Thyroid gland (tissue), 4 donors: Measurements from ENCODE around the gene CCSER1.

Experiments
- POLR2A ChIP-seq, 2 donors: fragments of 450-650 bp; IDR thresholded peaks; one replicate each; pipeline ENCODE4 v1.6.1; 2017; ENCODE audit warnings: antibody characterized with exemption in 2 of 2, mild to moderate bottlenecking in 2 of 2, moderate library complexity in 1 of 2
- TF ChIP-seq, protein P1 (sequence below), 6 experiments: fragments of 200-600 bp in 3 of 6; fragments of 450-650 bp in 3 of 6; sonication (generic) in 3 of 6; IDR thresholded peaks; one replicate each; pipeline ENCODE4 v1.5.1; 2016 to 2019; ENCODE audit warnings: antibody characterized with exemption in 6 of 6, mild to moderate bottlenecking in 2 of 6, inconsistent platforms in 1 of 6, moderate library complexity in 1 of 6

DNA sequence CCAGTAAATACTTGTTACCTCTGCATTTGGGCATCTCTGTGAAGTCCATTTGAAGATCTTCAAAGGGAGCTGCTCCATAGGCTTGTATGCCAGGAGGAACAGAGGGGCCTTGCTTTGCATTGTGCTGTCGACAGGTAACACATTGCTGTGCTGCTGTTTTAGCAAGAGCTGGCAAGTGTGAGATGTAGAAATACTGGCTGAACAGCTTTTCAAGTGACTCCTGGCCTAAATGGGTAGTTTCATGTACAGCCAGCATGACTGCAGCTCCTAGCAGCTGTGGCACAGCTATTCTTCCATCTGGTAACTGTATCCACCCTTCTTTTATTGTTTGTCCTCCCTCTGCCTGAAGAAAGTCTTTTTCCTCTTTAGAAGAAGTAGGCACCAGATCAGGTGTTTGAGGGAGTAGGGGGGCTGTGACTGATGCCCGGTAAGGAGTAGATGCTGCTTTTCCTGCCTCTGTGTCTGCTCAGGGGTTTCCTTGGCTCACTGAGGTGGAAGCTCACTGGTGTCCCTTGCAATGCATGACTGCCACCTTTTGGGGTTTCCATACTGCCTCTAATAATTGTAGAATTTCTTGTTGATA, 965.3 kb downstream of the CCSER1 start:
- no peak for TF ChIP-seq POLR2A (IDR thresholded peaks at IDR 0.05)
- TF ChIP-seq, protein P1, sequence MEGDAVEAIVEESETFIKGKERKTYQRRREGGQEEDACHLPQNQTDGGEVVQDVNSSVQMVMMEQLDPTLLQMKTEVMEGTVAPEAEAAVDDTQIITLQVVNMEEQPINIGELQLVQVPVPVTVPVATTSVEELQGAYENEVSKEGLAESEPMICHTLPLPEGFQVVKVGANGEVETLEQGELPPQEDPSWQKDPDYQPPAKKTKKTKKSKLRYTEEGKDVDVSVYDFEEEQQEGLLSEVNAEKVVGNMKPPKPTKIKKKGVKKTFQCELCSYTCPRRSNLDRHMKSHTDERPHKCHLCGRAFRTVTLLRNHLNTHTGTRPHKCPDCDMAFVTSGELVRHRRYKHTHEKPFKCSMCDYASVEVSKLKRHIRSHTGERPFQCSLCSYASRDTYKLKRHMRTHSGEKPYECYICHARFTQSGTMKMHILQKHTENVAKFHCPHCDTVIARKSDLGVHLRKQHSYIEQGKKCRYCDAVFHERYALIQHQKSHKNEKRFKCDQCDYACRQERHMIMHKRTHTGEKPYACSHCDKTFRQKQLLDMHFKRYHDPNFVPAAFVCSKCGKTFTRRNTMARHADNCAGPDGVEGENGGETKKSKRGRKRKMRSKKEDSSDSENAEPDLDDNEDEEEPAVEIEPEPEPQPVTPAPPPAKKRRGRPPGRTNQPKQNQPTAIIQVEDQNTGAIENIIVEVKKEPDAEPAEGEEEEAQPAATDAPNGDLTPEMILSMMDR (IDR thresholded peaks at IDR 0.05): no peak
